Smooth muscle cell (in vitro differentiated cells): Measurements from ENCODE around the gene SALL3. TPM values are rescaled to one million over a fixed set of nuclear protein-coding genes. Genes with fewer than 3 reads are reported as not detected.

Source experiments
- DNase-seq: peaks from one replicate; lab custom pipeline; 2025; ENCODE audit not compliant: unreplicated experiment; lab: John Stamatoyannopoulos, UW
- H2AFZ ChIP-seq: fragments of 200-600 bp; sonication (generic); 2 replicates; pipeline ENCODE4 v1.6.0; 2016; ENCODE audit warnings: antibody characterized with exemption, low read depth, mild to moderate bottlenecking
- H3F3A ChIP-seq: fragments of 200-600 bp; sonication (generic); 2 replicates; pipeline ENCODE4 v1.6.0; 2017; ENCODE audit warnings: antibody characterized with exemption, low read depth
- H3K27ac ChIP-seq: fragments of 200-600 bp; sonication (generic); 2 replicates; pipeline ENCODE4 v1.5.1; 2016; ENCODE audit warnings: low read depth, mild to moderate bottlenecking
- H3K27me3 ChIP-seq: fragments of 200-600 bp; sonication (generic); 2 replicates; pipeline ENCODE4 v1.6.1; 2016; ENCODE audit warnings: low read depth, mild to moderate bottlenecking
- H3K36me3 ChIP-seq: fragments of 200-600 bp; sonication (generic); 2 replicates; pipeline ENCODE4 v1.5.1; 2016; ENCODE audit warnings: low read depth
- H3K4me1 ChIP-seq: fragments of 200-600 bp; sonication (generic); 2 replicates; pipeline ENCODE4 v1.5.1; 2016; ENCODE audit warnings: low read depth
- H3K4me2 ChIP-seq: fragments of 200-600 bp; sonication (generic); 2 replicates; pipeline ENCODE4 v1.6.0; 2016; ENCODE audit warnings: mild to moderate bottlenecking
- H3K4me3 ChIP-seq: fragments of 200-600 bp; sonication (generic); 2 replicates; pipeline ENCODE4 v1.5.1; 2016; ENCODE audit warnings: mild to moderate bottlenecking
- H3K79me2 ChIP-seq: fragments of 200-600 bp; sonication (generic); 2 replicates; pipeline ENCODE4 v1.6.0; 2016; ENCODE audit warnings: low read depth, mild to moderate bottlenecking
- H3K9ac ChIP-seq: fragments of 200-600 bp; sonication (generic); 2 replicates; pipeline ENCODE4 v1.6.0; 2016; ENCODE audit warnings: low read depth
- H3K9me3 ChIP-seq: fragments of 200-600 bp; sonication (generic); replicated peaks from 2 replicates; pipeline ENCODE4 v1.5.1; 2016; ENCODE audit warnings: low read depth
- H4K20me1 ChIP-seq: fragments of 200-600 bp; sonication (generic); 2 replicates; pipeline ENCODE4 v1.6.0; 2016; ENCODE audit warnings: low read depth
- CTCF ChIP-seq: fragments of 200-600 bp; sonication (generic); IDR thresholded peaks from 2 replicates; pipeline ENCODE4 v1.5.1; 2017; ENCODE audit warnings: borderline replicate concordance, mild to moderate bottlenecking, antibody characterized with exemption; ENCODE audit not compliant: insufficient read depth, poor library complexity, severe bottlenecking
- WGBS: methylation state at CpG from one replicate; pipeline ENCODE4 v1.1.7; 2016; ENCODE audit warnings: low lambda C conversion rate; 5-methylcytosine and 5-hydroxymethylcytosine counted together
- polyA plus RNA-seq: library from polyadenylated mRNA; unstranded; fragments of >200 nt; fragmentation: Nextera tagmentation; extraction: Ambion mirVana; gene quantifications from 2 replicates; pipeline ENCODE4 v1.2.1, GENCODE V29; 2016
- total RNA-seq: library from RNA; depleted of rRNA; stranded (reverse); fragments of >200 nt; gene quantifications from 2 replicates; pipeline ENCODE4 v1.2.3, GENCODE V29; 2014

The SALL3 gene
- total and polyA plus RNA-seq, 2 experiments from 2014 or later, result 0.81 to 1.00 TPM

- DNase-seq, result no peak
- H3K9ac ChIP-seq, result no peak overlapping the region
- H4K20me1 ChIP-seq, result no peaks in the 10 kb centered on the region
- H3K27ac ChIP-seq, result no peak overlapping the region
- H3K4me2 ChIP-seq, result no peak overlapping the region
- no peaks in the 10 kb centered on the region for H3K36me3 ChIP-seq
- WGBS, result 96% methylated on average over 44 of the region's 44 CpGs
- H3K9me3 ChIP-seq, result no peaks in the 10 kb centered on the region
- H2AFZ ChIP-seq, result no peak overlapping the region
- no peaks in the 10 kb centered on the region for H3K79me2 ChIP-seq
- no peak overlapping the region for H3K4me3 ChIP-seq
- no peaks in the 10 kb centered on the region for H3K4me1 ChIP-seq
- no peaks in the 10 kb centered on the region for H3K27me3 ChIP-seq
- TF ChIP-seq CTCF, result no peak
- no peaks in the 10 kb centered on the region for H3F3A ChIP-seq
Observed at GRCh38 chr18:78996741-78997490, 17.3 kb downstream of the SALL3 start.

- 92% methylated on average over 18 of the region's 18 CpGs for WGBS
- TF ChIP-seq CTCF, result no peak
- H3K9me3 ChIP-seq, result no peaks in the 10 kb centered on the region
- H3K9ac ChIP-seq, result no peak overlapping the region
- H3K27ac ChIP-seq, result no peak overlapping the region
- no peaks in the 10 kb centered on the region for H3K79me2 ChIP-seq
- no peak for DNase-seq
- no peaks in the 10 kb centered on the region for H3K4me1 ChIP-seq
- H3F3A ChIP-seq, result no peaks in the 10 kb centered on the region
- no peaks in the 10 kb centered on the region for H3K36me3 ChIP-seq
- H4K20me1 ChIP-seq, result no peaks in the 10 kb centered on the region
- H3K27me3 ChIP-seq, result no peaks in the 10 kb centered on the region
- no peak overlapping the region for H2AFZ ChIP-seq
- no peak overlapping the region for H3K4me3 ChIP-seq
- no peak overlapping the region for H3K4me2 ChIP-seq
Observed at GRCh38 chr18:78998371-78999071, 18.9 kb downstream of the SALL3 start.

GRCh38 chr18:78999939-79000338, 20.3 kb downstream of the SALL3 start:
- no peaks in the 10 kb centered on the region for H3K27me3 ChIP-seq
- no peaks in the 10 kb centered on the region for H3K9me3 ChIP-seq
- no peak overlapping the region for H2AFZ ChIP-seq
- H3K36me3 ChIP-seq, result no peaks in the 10 kb centered on the region
- 81% methylated on average over 8 of the region's 8 CpGs for WGBS
- no peaks in the 10 kb centered on the region for H4K20me1 ChIP-seq
- H3K9ac ChIP-seq, result no peak overlapping the region
- H3F3A ChIP-seq, result no peaks in the 10 kb centered on the region
- DNase-seq, result no peak
- H3K27ac ChIP-seq, result no peak overlapping the region
- no peak overlapping the region for H3K4me3 ChIP-seq
- no peak for TF ChIP-seq CTCF
- H3K79me2 ChIP-seq, result no peaks in the 10 kb centered on the region
- no peaks in the 10 kb centered on the region for H3K4me1 ChIP-seq
- no peak overlapping the region for H3K4me2 ChIP-seq
